ENCODE results near the gene BOC. TPM values are rescaled to one million over a fixed set of nuclear protein-coding genes. Genes with fewer than 3 reads are reported as not detected.
A peak's percentile ranks its signal among the peaks of the same experiment; 100 is the strongest.

The BOC gene
- total RNA-seq, 4 donors from 2014 or later, result 103 to 169 (median 105) TPM

DNA sequence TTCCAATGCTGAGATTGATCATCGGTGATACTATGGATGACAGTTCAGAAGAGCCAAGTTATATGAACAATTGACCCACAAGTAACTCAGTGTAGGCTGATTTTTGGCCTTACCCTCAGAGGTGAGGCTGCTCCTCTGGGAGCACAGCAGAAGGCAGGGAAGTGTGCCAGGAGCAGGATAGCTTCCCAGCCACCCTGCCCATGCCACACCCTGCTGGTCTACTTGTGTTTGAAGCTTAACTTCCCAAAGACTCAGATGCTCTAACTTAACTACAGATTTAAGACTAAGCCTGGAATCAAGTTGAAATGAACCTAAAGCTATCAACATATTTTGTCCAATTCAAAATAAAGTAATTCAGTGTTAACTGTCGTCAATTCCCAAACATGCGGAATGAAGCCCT is 77.5 kb downstream of the BOC start:
- peak overlapping the region; percentile 63 to 75 for H3K27ac ChIP-seq

GRCh38 chr3:113291572-113291971 is 80.2 kb downstream of the BOC start:
- H3K36me3 ChIP-seq, result no peaks in the 10 kb centered on the region
- H3K27me3 ChIP-seq, result no peaks in the 10 kb centered on the region
- H3K4me3 ChIP-seq, result no peak overlapping the region
- no peak for TF ChIP-seq POLR2A (IDR thresholded peaks at IDR 0.05)
- TF ChIP-seq, protein P1, sequence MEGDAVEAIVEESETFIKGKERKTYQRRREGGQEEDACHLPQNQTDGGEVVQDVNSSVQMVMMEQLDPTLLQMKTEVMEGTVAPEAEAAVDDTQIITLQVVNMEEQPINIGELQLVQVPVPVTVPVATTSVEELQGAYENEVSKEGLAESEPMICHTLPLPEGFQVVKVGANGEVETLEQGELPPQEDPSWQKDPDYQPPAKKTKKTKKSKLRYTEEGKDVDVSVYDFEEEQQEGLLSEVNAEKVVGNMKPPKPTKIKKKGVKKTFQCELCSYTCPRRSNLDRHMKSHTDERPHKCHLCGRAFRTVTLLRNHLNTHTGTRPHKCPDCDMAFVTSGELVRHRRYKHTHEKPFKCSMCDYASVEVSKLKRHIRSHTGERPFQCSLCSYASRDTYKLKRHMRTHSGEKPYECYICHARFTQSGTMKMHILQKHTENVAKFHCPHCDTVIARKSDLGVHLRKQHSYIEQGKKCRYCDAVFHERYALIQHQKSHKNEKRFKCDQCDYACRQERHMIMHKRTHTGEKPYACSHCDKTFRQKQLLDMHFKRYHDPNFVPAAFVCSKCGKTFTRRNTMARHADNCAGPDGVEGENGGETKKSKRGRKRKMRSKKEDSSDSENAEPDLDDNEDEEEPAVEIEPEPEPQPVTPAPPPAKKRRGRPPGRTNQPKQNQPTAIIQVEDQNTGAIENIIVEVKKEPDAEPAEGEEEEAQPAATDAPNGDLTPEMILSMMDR (IDR thresholded peaks at IDR 0.05), result no peak
- intact Hi-C loops (cut with DNase I; ENCODE audit: low total_unique reads), result no loop called here
- peak overlapping the region; percentile 42 to 75 for H3K27ac ChIP-seq
- no peak for DNase-seq
- peaks cover 0 to 10% of the 10 kb centered on the region in 2 donors for H3K4me1 ChIP-seq
- H3K9me3 ChIP-seq, result no peaks in the 10 kb centered on the region

More for the DNA sequence above, 77.5 kb downstream of the BOC start:
- Histone ChIP-seq H3K9me3 (no peaks in the 10 kb centered on the region), H3K4me1 (peaks cover 0 to 10% of the 10 kb centered on the region in 2 donors), H3K4me3 (no peak overlapping the region), H3K36me3 (no peaks in the 10 kb centered on the region), H3K27me3 (no peaks in the 10 kb centered on the region)
- no peak for DNase-seq
- TF ChIP-seq, protein P1 (IDR thresholded peaks at IDR 0.05), result no peak
- no peak for TF ChIP-seq POLR2A (IDR thresholded peaks at IDR 0.05)
- intact Hi-C loops (cut with DNase I; ENCODE audit: low total_unique reads), result loop anchor here (5.0 to 10.0 kb wide), 2 partner anchors 152 to 234 kb away; no protein-coding TSS in a partner anchor

- H3K36me3 ChIP-seq, result no peaks in the 10 kb centered on the region
- no peak overlapping the region for H3K4me3 ChIP-seq
- peaks cover 0 to under 1% of the 10 kb centered on the region in 2 donors for H3K4me1 ChIP-seq
- no peaks in the 10 kb centered on the region for H3K9me3 ChIP-seq
- TF ChIP-seq, protein P1 (IDR thresholded peaks at IDR 0.05), result no peak
- TF ChIP-seq POLR2A (IDR thresholded peaks at IDR 0.05), result no peak
- H3K27me3 ChIP-seq, result no peaks in the 10 kb centered on the region
- intact Hi-C loops (cut with DNase I; ENCODE audit: low total_unique reads), result no loop called here
- no peak for DNase-seq
- peak overlapping the region in 1 of 2 donors; percentile 50 for H3K27ac ChIP-seq
Observed at GRCh38 chr3:113292933-113293332, 81.6 kb downstream of the BOC start.

GRCh38 chr3:113293348-113293747 is 82.0 kb downstream of the BOC start:
- Histone ChIP-seq H3K9me3 (no peaks in the 10 kb centered on the region), H3K27ac (no peak overlapping the region), H3K4me3 (no peak overlapping the region), H3K27me3 (no peaks in the 10 kb centered on the region), H3K4me1 (no peaks in the 10 kb centered on the region), H3K36me3 (no peaks in the 10 kb centered on the region)
- intact Hi-C loops (cut with DNase I; ENCODE audit: low total_unique reads), result no loop called here
- no peak for DNase-seq
- TF ChIP-seq, protein P1 (IDR thresholded peaks at IDR 0.05), result no peak
- no peak for TF ChIP-seq POLR2A (IDR thresholded peaks at IDR 0.05)

DNA sequence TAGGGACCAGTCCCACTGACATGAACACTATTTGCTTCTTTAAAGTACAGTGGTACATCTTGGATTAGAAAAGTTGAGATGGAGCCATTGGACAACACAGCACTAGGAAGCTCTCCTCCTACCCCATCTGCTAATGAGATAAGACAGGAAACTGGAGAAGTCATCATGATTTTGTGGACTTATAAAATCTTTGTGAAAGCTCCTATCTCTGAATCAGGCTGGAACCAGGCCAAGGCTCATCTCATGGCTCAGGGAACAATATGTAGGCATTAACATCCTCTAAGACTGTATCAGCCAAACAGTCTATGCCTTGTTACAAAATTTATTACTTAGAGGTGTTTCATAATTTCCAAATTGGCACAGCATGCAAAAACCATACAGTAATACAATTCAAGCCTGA is 84.1 kb downstream of the BOC start:
- no peaks in the 10 kb centered on the region for H3K9me3 ChIP-seq
- DNase-seq, result no peak
- no peaks in the 10 kb centered on the region for H3K36me3 ChIP-seq
- intact Hi-C loops (cut with DNase I; ENCODE audit: low total_unique reads), result no loop called here
- H3K4me3 ChIP-seq, result no peak overlapping the region
- no peaks in the 10 kb centered on the region for H3K4me1 ChIP-seq
- TF ChIP-seq, protein P1 (IDR thresholded peaks at IDR 0.05), result no peak
- no peak for TF ChIP-seq POLR2A (IDR thresholded peaks at IDR 0.05)
- H3K27me3 ChIP-seq, result no peaks in the 10 kb centered on the region
- H3K27ac ChIP-seq, result no peak overlapping the region
